Kidney (tissue), 14 donors: Measurements from ENCODE around the gene ZBTB43. TPM values are rescaled to one million over a fixed set of nuclear protein-coding genes. Genes with fewer than 3 reads are reported as not detected.

ENCODE experiments used
- DNase-seq, 5 donors: peaks; one replicate each; pipeline ENCODE4 v3.0.0-alpha.2; 2013 to 2020
- FAIRE-seq: peaks from 2 replicates; lab custom pipeline; 2012; peaks lifted over from hg19 to GRCh38; lab: Jason Lieb, UNC
- H3K27ac ChIP-seq, 2 donors: one replicate each; pipeline ENCODE4 v1.7.0; 2013; ENCODE audit warnings: low read depth in 2 of 2, low read length in 2 of 2, inconsistent platforms in 1 of 2
- H3K27me3 ChIP-seq: one replicate; pipeline ENCODE4 v1.7.1; 2013; ENCODE audit warnings: low read length, inconsistent platforms; ENCODE audit not compliant: control insufficient read depth, insufficient read depth
- H3K36me3 ChIP-seq, 3 donors: one replicate each; pipeline versions ENCODE4 v1.7.0 to v1.7.1; 2013; ENCODE audit warnings: low read length in 3 of 3, control low read depth in 1 of 3, inconsistent platforms in 1 of 3; ENCODE audit not compliant: insufficient read depth in 3 of 3, control insufficient read depth in 2 of 3
- H3K4me1 ChIP-seq, 3 donors: one replicate each; pipeline versions ENCODE4 v1.7.0 to v1.7.1; 2013; ENCODE audit warnings: low read length in 3 of 3, inconsistent platforms in 1 of 3, low read depth in 1 of 3; ENCODE audit not compliant: control insufficient read depth in 2 of 3, insufficient read depth in 2 of 3
- H3K4me3 ChIP-seq, 3 donors: one replicate each; pipeline versions ENCODE4 v1.7.0 to v1.8.1; 2013; ENCODE audit warnings: low read length in 3 of 3, control low read depth in 1 of 3, inconsistent platforms in 1 of 3
- H3K9ac ChIP-seq, 3 donors: one replicate each; pipeline versions ENCODE4 v1.7.0 to v1.7.1; 2013; ENCODE audit warnings: low read length in 3 of 3, control low read depth in 1 of 3, inconsistent platforms in 1 of 3
- H3K9me3 ChIP-seq, 3 donors: one replicate each; pipeline versions ENCODE4 v1.7.0 to v1.7.1; 2013; ENCODE audit warnings: low read length in 3 of 3, control low read depth in 1 of 3, inconsistent platforms in 1 of 3; ENCODE audit not compliant: control insufficient read depth in 2 of 3, insufficient read depth in 1 of 3
- intact Hi-C: fragments of 100-400 bp; cut with DNase I; formaldehyde crosslinking; loops from one replicate; pipeline ENCODE4 v1.11.1; 2022
- polyA plus RNA-seq: library from polyadenylated mRNA; stranded (reverse); fragments of 350-450 nt; fragmentation: Illumina TruSeq; extraction: RNeasy Lipid Tissue Mini Kit (QIAGEN cat#74804); gene quantifications from one replicate; pipeline ENCODE4 v1.2.3, GENCODE V29; 2014; ENCODE audit warnings: low read depth, low replicate concordance; ENCODE audit not compliant: insufficient read depth
- total RNA-seq: library from RNA; stranded (reverse); fragmentation: NEBNext Ultra II Directional; extraction: Animal tissue kit (Norgen Biotek cat#: 25700); gene quantifications from one replicate; pipeline ENCODE4 v1.2.1, GENCODE V29; 2021
- TF ChIP-seq, protein P1 (sequence below): IDR thresholded peaks from 3 replicates; pipeline ENCODE4 v1.5.1; 2012; ENCODE audit warnings: mild to moderate bottlenecking, moderate library complexity, borderline replicate concordance; ENCODE audit not compliant: insufficient read depth; ENCODE audit errors: extremely low read depth
- donor health status: control.
- donor health status: control.
- donor health status: control.
- donor health status: control.
- donor health status: control.
- donor health status: DM: yes; HTN: yes; CAD: no.
- donor health status: Normal renal cell carcinoma (clear cell type).

Gene ZBTB43
- total and polyA plus RNA-seq, 2 donors from 2014 or later, result 6.6 to 18.8 TPM

DNA sequence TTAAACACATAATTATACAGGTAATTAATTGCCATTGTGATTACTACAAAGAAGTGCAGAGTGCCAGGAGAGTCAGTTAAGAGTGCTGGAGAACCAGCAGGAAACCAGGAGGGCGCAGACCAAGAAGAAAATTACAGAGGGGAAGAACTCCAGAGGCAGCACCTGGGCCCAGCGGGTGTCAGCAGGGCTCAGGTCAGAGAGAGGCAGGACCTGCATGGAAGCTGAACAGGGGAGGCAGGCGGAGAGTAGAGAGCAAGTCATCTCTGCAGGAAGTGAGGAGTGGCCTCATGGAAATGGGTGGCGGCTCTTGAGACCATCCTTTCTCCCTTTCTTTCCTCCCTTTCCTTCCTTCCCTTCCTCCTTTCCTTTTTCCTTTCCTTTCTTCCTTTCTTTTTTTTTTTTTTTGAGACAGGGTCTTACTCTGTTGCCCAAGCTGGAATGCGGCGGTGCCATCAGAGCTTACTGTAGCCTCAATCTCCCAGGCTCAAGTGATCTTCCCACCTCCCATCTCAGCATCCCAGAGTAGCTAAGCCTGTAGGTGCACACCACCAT, 51.6 kb downstream of the ZBTB43 start:
- FAIRE-seq, result no peak
- TF ChIP-seq, protein P1, sequence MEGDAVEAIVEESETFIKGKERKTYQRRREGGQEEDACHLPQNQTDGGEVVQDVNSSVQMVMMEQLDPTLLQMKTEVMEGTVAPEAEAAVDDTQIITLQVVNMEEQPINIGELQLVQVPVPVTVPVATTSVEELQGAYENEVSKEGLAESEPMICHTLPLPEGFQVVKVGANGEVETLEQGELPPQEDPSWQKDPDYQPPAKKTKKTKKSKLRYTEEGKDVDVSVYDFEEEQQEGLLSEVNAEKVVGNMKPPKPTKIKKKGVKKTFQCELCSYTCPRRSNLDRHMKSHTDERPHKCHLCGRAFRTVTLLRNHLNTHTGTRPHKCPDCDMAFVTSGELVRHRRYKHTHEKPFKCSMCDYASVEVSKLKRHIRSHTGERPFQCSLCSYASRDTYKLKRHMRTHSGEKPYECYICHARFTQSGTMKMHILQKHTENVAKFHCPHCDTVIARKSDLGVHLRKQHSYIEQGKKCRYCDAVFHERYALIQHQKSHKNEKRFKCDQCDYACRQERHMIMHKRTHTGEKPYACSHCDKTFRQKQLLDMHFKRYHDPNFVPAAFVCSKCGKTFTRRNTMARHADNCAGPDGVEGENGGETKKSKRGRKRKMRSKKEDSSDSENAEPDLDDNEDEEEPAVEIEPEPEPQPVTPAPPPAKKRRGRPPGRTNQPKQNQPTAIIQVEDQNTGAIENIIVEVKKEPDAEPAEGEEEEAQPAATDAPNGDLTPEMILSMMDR, result no peak
- intact Hi-C loops, result no loop called here

DNA sequence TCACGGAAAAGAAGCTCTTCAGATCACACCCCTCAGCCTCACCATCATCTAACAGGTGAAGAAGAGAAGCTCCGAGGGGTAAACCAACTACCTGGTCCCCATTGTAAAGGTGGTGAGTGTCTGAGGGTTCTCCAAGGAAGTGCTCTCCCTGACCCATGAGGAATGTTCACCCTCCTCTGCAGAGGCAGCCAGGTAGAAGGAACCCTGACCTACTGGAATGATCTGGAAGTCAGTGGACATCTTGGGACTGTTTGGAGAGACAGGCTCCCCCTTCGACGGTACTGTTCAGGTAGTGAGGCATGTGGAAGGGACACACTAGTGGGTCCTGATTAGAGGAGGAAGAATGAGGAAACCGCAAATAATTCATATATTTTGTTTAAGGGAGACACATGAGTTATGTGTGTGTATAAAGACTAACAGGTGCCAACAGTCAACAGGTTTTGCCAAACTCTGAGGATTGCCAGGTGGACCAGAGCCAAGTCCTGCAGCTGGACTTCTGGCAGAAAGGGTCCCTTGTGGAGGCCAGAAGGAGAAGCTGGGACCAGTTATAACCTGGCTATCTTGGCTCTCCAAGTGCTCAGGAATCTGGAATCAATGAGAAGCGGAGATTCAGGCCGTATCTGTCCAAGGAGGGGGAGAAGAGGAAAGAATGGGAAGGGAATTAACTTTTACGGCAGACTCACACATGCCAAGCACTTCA, 52.6 kb downstream of the ZBTB43 start:
- H3K4me1 ChIP-seq, result peaks cover 0 to 12% (median 0%) of the 10 kb centered on the region in 3 donors
- H3K27ac ChIP-seq, result no peak overlapping the region
- intact Hi-C loops, result no loop called here
- DNase-seq (no peak), FAIRE-seq (no peak)
- TF ChIP-seq, protein P1, result no peak
- no peaks in the 10 kb centered on the region for H3K9me3 ChIP-seq
- no peaks in the 10 kb centered on the region for H3K27me3 ChIP-seq
- H3K4me3 ChIP-seq, result no peak overlapping the region
- no peaks in the 10 kb centered on the region for H3K36me3 ChIP-seq
- H3K9ac ChIP-seq, result no peak overlapping the region

More for the DNA sequence above, 51.6 kb downstream of the ZBTB43 start:
- Histone ChIP-seq H3K4me1 (peaks cover 0 to 2% (median 0%) of the 10 kb centered on the region in 3 donors), H3K36me3 (no peaks in the 10 kb centered on the region), H3K9ac (no peak overlapping the region), H3K9me3 (no peaks in the 10 kb centered on the region), H3K4me3 (no peak overlapping the region), H3K27ac (no peak overlapping the region), H3K27me3 (no peaks in the 10 kb centered on the region)
- no peak for DNase-seq

DNA sequence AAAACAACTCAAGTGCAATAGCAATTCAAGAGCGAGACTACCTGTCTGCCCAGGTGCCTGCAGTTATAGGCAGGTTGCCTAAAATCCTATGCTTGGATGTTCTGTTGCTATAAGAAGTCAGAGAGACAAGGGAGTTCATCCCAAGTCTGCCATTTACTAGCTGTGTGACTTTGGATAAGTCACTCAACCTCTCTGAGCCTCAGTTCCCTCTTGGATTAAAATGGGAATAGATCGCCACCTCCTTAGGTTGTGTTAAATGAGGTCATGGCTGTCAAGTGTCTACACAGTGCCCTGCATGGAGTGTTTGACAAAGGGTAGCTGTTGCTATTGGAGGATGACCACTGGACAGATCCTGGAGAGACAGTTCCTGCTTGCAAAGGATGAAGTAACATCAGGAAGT, 54.3 kb downstream of the ZBTB43 start:
- Histone ChIP-seq H3K27me3 (no peaks in the 10 kb centered on the region), H3K4me3 (no peak overlapping the region), H3K9me3 (no peaks in the 10 kb centered on the region), H3K27ac (no peak overlapping the region), H3K36me3 (no peaks in the 10 kb centered on the region), H3K4me1 (peaks cover 0 to 16% (median 4%) of the 10 kb centered on the region in 3 donors), H3K9ac (no peak overlapping the region)
- intact Hi-C loops, result no loop called here
- DNase-seq (no peak), FAIRE-seq (no peak)
- TF ChIP-seq, protein P1, result no peak
